CD4-positive, alpha-beta T cell (primary cell): Measurements from ENCODE around the gene SHOC1. TPM values are rescaled to one million over a fixed set of nuclear protein-coding genes. Genes with fewer than 3 reads are reported as not detected.
A peak's percentile ranks its signal among the peaks of the same experiment; 100 is the strongest.

Source experiments
- ATAC-seq: fragments of 200-7000 bp; cut with Tn5 transposase; one replicate; pipeline ENCODE4 v1.10.0; 2022; ENCODE audit warnings: mild to moderate bottlenecking; ENCODE audit not compliant: poor library complexity
- CTCF ChIA-PET: fragments of 350-600 bp; sonication (Branson Sonifier 250); formaldehyde crosslinking; loops from one replicate; lab custom pipeline; 2021; ENCODE audit warnings: antibody characterized with exemption, inconsistent platforms; lab: Charles Lee
- POLR2A ChIA-PET: fragments of 350-600 bp; sonication (Branson Sonifier 250); formaldehyde crosslinking; loops from one replicate; lab custom pipeline; 2021; ENCODE audit warnings: antibody characterized with exemption, inconsistent platforms; lab: Charles Lee
- DNase-seq, 14 experiments: peaks; one replicate each; pipeline ENCODE4 v3.0.0-alpha.2; 2013 to 2020; ENCODE audit warnings: mixed read lengths in 2 of 14
- H3K27ac ChIP-seq, 2 donors: one replicate each; pipeline versions ENCODE4 v1.5.1 to v1.7.0; 2013; ENCODE audit warnings: low read length in 2 of 2, low read depth in 1 of 2, mild to moderate bottlenecking in 1 of 2
- H3K27me3 ChIP-seq, 2 experiments: 1 replicate in 1 of 2; 2 replicates in 1 of 2; pipeline versions ENCODE4 v1.6.1 to v1.7.0; 2013; ENCODE audit warnings: low read length in 2 of 2, control low read depth in 1 of 2, mild to moderate bottlenecking in 1 of 2, moderate library complexity in 1 of 2; ENCODE audit not compliant: insufficient read depth in 2 of 2, control insufficient read depth in 1 of 2
- H3K36me3 ChIP-seq: one replicate; pipeline ENCODE4 v1.6.1; 2013; ENCODE audit warnings: low read length, control low read depth; ENCODE audit not compliant: insufficient read depth
- H3K4me1 ChIP-seq: one replicate; pipeline ENCODE4 v1.6.1; 2013; ENCODE audit warnings: low read length, control low read depth; ENCODE audit not compliant: insufficient read depth
- H3K4me3 ChIP-seq: one replicate; pipeline ENCODE4 v1.5.1; 2013; ENCODE audit warnings: mild to moderate bottlenecking, low read length, moderate library complexity
- H3K9me3 ChIP-seq, 2 experiments: 1 replicate in 1 of 2; 2 replicates in 1 of 2; pipeline versions ENCODE4 v1.6.1 to v1.7.0; 2013; ENCODE audit warnings: low read length in 2 of 2, mild to moderate bottlenecking in 2 of 2, control low read depth in 1 of 2, moderate library complexity in 1 of 2; ENCODE audit not compliant: control insufficient read depth in 1 of 2, insufficient read depth in 1 of 2
- H3K27ac Mint-ChIP-seq: one replicate; pipeline ENCODE4 v1.8.0; 2020; ENCODE audit warnings: mixed read lengths
- H3K27me3 Mint-ChIP-seq: one replicate; pipeline ENCODE4 v1.8.0; 2021; ENCODE audit warnings: mixed read lengths
- H3K36me3 Mint-ChIP-seq: one replicate; pipeline ENCODE4 v1.8.0; 2021; ENCODE audit warnings: low read depth, mixed read lengths
- H3K4me1 Mint-ChIP-seq: one replicate; pipeline ENCODE4 v1.8.0; 2021; ENCODE audit warnings: low read depth, mixed read lengths
- H3K4me3 Mint-ChIP-seq: one replicate; pipeline ENCODE4 v1.8.0; 2020; ENCODE audit warnings: mild to moderate bottlenecking, mixed read lengths
- H3K9me3 Mint-ChIP-seq: one replicate; pipeline ENCODE4 v1.8.0; 2020; ENCODE audit warnings: mixed read lengths
- intact Hi-C, 2 experiments: fragments of 100-400 bp; cut with DNase I in 1 of 2; cut with micrococcal nuclease in 1 of 2; formaldehyde crosslinking; loops; one replicate each; pipeline versions ENCODE4 v1.15.1 to v1.9.0; 2023 to 2025; cut with DNase I, micrococcal nuclease
- total RNA-seq, 174 experiments: library from RNA in 2 of 174; stranded (reverse) in 2 of 174; gene quantifications; one replicate each; pipeline ENCODE4 v1.2.3 and lab custom pipeline; 2021 to 2026
- TF ChIP-seq, protein P1 (sequence below): fragments of 200-600 bp; IDR thresholded peaks from one replicate; pipeline ENCODE4 v1.8.0; 2022; ENCODE audit warnings: antibody characterized with exemption, mild to moderate bottlenecking

Gene SHOC1
- total RNA-seq, 2 experiments from 2014 or later: not detected

DNA sequence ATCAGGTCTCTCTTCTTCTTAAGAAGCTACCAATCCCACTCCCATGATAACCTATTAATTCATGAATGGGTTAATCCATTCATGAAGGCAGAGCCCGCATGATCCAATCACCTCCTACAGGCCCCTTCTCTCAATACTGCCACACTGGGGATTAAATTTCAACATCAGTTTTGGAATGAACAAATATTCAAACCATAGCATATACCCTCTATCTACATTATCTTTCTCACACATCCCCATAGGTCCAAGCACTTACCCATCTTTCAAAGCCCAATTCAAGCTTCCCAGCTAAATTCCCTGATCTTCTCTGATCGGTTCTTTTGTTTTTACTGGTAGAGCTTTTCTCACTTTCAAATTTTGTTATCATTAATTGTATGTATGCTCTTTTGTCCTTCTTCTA, 10.5 kb upstream of the SHOC1 start:
- no peaks in the 10 kb centered on the region for H3K27me3 ChIP-seq
- DNase-seq: no peak
- Mint-ChIP-seq H3K36me3 (no peaks in the 10 kb centered on the region), H3K9me3 (no peaks in the 10 kb centered on the region), H3K4me3 (no peak overlapping the region), H3K27me3 (no peaks in the 10 kb centered on the region), H3K27ac (no peak overlapping the region), H3K4me1 (peaks cover 10% of the 10 kb centered on the region)
- no peak overlapping the region for H3K4me3 ChIP-seq
- ChIA-PET CTCF (no interaction called here), POLR2A (no interaction called here)
- H3K4me1 ChIP-seq: no peaks in the 10 kb centered on the region
- intact Hi-C loops: no loop called here
- no peak for ATAC-seq
- no peaks in the 10 kb centered on the region for H3K36me3 ChIP-seq
- TF ChIP-seq, protein P1, sequence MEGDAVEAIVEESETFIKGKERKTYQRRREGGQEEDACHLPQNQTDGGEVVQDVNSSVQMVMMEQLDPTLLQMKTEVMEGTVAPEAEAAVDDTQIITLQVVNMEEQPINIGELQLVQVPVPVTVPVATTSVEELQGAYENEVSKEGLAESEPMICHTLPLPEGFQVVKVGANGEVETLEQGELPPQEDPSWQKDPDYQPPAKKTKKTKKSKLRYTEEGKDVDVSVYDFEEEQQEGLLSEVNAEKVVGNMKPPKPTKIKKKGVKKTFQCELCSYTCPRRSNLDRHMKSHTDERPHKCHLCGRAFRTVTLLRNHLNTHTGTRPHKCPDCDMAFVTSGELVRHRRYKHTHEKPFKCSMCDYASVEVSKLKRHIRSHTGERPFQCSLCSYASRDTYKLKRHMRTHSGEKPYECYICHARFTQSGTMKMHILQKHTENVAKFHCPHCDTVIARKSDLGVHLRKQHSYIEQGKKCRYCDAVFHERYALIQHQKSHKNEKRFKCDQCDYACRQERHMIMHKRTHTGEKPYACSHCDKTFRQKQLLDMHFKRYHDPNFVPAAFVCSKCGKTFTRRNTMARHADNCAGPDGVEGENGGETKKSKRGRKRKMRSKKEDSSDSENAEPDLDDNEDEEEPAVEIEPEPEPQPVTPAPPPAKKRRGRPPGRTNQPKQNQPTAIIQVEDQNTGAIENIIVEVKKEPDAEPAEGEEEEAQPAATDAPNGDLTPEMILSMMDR: no peak
- H3K9me3 ChIP-seq: no peaks in the 10 kb centered on the region
- no peak overlapping the region for H3K27ac ChIP-seq

GRCh38 chr9:111804636-111805035, 9.9 kb upstream of the SHOC1 start:
- no peak overlapping the region for H3K4me3 Mint-ChIP-seq
- H3K4me1 Mint-ChIP-seq: peaks cover 10% of the 10 kb centered on the region
- TF ChIP-seq, protein P1: no peak
- no peaks in the 10 kb centered on the region for H3K36me3 Mint-ChIP-seq
- Histone ChIP-seq H3K27me3 (no peaks in the 10 kb centered on the region), H3K4me3 (no peak overlapping the region), H3K27ac (no peak overlapping the region), H3K36me3 (no peaks in the 10 kb centered on the region), H3K9me3 (no peaks in the 10 kb centered on the region), H3K4me1 (no peaks in the 10 kb centered on the region)
- ATAC-seq (no peak), DNase-seq (no peak)
- no peaks in the 10 kb centered on the region for H3K27me3 Mint-ChIP-seq
- H3K27ac Mint-ChIP-seq: no peak overlapping the region
- H3K9me3 Mint-ChIP-seq: no peaks in the 10 kb centered on the region
- ChIA-PET POLR2A (no interaction called here), CTCF (no interaction called here)
- intact Hi-C loops: no loop called here

- Mint-ChIP-seq H3K36me3 (no peaks in the 10 kb centered on the region), H3K27ac (no peak overlapping the region), H3K4me1 (peaks cover 10% of the 10 kb centered on the region), H3K4me3 (no peak overlapping the region), H3K9me3 (no peaks in the 10 kb centered on the region), H3K27me3 (no peaks in the 10 kb centered on the region)
- DNase-seq: peak in 2 of 14 experiments; percentile 1 to 8
- Histone ChIP-seq H3K4me3 (no peak overlapping the region), H3K9me3 (no peaks in the 10 kb centered on the region), H3K4me1 (no peaks in the 10 kb centered on the region), H3K36me3 (no peaks in the 10 kb centered on the region), H3K27me3 (no peaks in the 10 kb centered on the region), H3K27ac (no peak overlapping the region)
- ATAC-seq: no peak
- TF ChIP-seq, protein P1: no peak
- ChIA-PET CTCF (no interaction called here), POLR2A (no interaction called here)
- intact Hi-C loops: no loop called here
These were observed 9.2 kb upstream of the SHOC1 start for GRCh38 chr9:111803924-111804323.
